Measurements from ENCODE around the gene TMEM52.

- TF ChIP-seq CTCF (IDR thresholded peaks at IDR 0.05; ENCODE audit: control extremely low read depth in 1 of 3, insufficient read depth in 1 of 3, low read depth in 1 of 3, low read length in 3 of 3) (no peak), SUZ12 (IDR thresholded peaks at IDR 0.05; ENCODE audit: low read length) (no peak), TEAD4 (IDR thresholded peaks at IDR 0.05; ENCODE audit: low read depth, low read length) (no peak), SRF (IDR thresholded peaks at IDR 0.05; ENCODE audit: low read depth, low read length) (no peak)
Observed at GRCh38 chr1:1900883-1901640, 18.0 kb downstream of the TMEM52 start.

Data from H1 (cell line).